ENCODE data around the gene CUX1.
A peak's percentile ranks its signal among the peaks of the same experiment; 100 is the strongest.

The CUX1 gene

GRCh38 chr7:102239206-102239820 is 421.9 kb downstream of the CUX1 start:
- Histone ChIP-seq H4K20me1 (ENCODE audit: control insufficient read depth, insufficient read depth, low read depth, low read length) (no peaks in the 10 kb centered on the region), H3K4me3 (ENCODE audit: low read length) (no peak overlapping the region), H3F3A (ENCODE audit: control insufficient read depth, insufficient read depth) (no peaks in the 10 kb centered on the region), H3K9me3 (ENCODE audit: control insufficient read depth, insufficient read depth, low read length) (no peaks in the 10 kb centered on the region), H3K4me1 (ENCODE audit: control insufficient read depth, low read length) (peaks cover 16% of the 10 kb centered on the region), H3K4me2 (ENCODE audit: low read length) (peak overlapping the region; percentile 7; the same call in 1 of the 2 replicates), H3K27ac (ENCODE audit: low read depth, low read length) (no peak overlapping the region), H3K79me2 (ENCODE audit: control insufficient read depth, low read length) (no peaks in the 10 kb centered on the region), H3K9me2 (replicated peaks; ENCODE audit: control insufficient read depth, low read length) (no peaks in the 10 kb centered on the region), H3K36me3 (ENCODE audit: control insufficient read depth, low read length) (peaks cover 78% of the 10 kb centered on the region), H3K27me3 (ENCODE audit: control insufficient read depth, low read length) (no peaks in the 10 kb centered on the region)
- TF ChIP-seq EZH2phosphoT487 (IDR thresholded peaks at IDR 0.05; ENCODE audit: borderline replicate concordance, low read length) (no peak), CTCF (IDR thresholded peaks at IDR 0.05; ENCODE audit: low read depth, low read length, poor library complexity, severe bottlenecking) (no peak)

GRCh38 chr7:102241431-102241830 is 424.0 kb downstream of the CUX1 start:
- TF ChIP-seq CTCF (IDR thresholded peaks at IDR 0.05; ENCODE audit: low read depth, low read length, poor library complexity, severe bottlenecking), result no peak
- TF ChIP-seq EZH2phosphoT487 (IDR thresholded peaks at IDR 0.05; ENCODE audit: borderline replicate concordance, low read length), result no peak
- no peaks in the 10 kb centered on the region for H3K9me2 ChIP-seq (replicated peaks; ENCODE audit: control insufficient read depth, low read length)
- no peak overlapping the region for H3K27ac ChIP-seq (ENCODE audit: low read depth, low read length)
- no peak overlapping the region for H3K4me3 ChIP-seq (ENCODE audit: low read length)
- no peaks in the 10 kb centered on the region for H3K9me3 ChIP-seq (ENCODE audit: control insufficient read depth, insufficient read depth, low read length)
- no peak overlapping the region for H3K4me2 ChIP-seq (ENCODE audit: low read length)
- H3K27me3 ChIP-seq (ENCODE audit: control insufficient read depth, low read length), result no peaks in the 10 kb centered on the region
- H3K4me1 ChIP-seq (ENCODE audit: control insufficient read depth, low read length), result peaks cover 16% of the 10 kb centered on the region
- H4K20me1 ChIP-seq (ENCODE audit: control insufficient read depth, insufficient read depth, low read depth, low read length), result no peaks in the 10 kb centered on the region
- peaks cover 77% of the 10 kb centered on the region for H3K36me3 ChIP-seq (ENCODE audit: control insufficient read depth, low read length)
- no peaks in the 10 kb centered on the region for H3F3A ChIP-seq (ENCODE audit: control insufficient read depth, insufficient read depth)
- H3K79me2 ChIP-seq (ENCODE audit: control insufficient read depth, low read length), result no peaks in the 10 kb centered on the region

GRCh38 chr7:102244601-102245000 is 427.2 kb downstream of the CUX1 start:
- no peak overlapping the region for H3K27ac ChIP-seq (ENCODE audit: low read depth, low read length)
- no peaks in the 10 kb centered on the region for H3K79me2 ChIP-seq (ENCODE audit: control insufficient read depth, low read length)
- peaks cover 16% of the 10 kb centered on the region for H3K4me1 ChIP-seq (ENCODE audit: control insufficient read depth, low read length)
- H3K27me3 ChIP-seq (ENCODE audit: control insufficient read depth, low read length), result no peaks in the 10 kb centered on the region
- TF ChIP-seq EZH2phosphoT487 (IDR thresholded peaks at IDR 0.05; ENCODE audit: borderline replicate concordance, low read length) (no peak), CTCF (IDR thresholded peaks at IDR 0.05; ENCODE audit: low read depth, low read length, poor library complexity, severe bottlenecking) (no peak)
- H3K36me3 ChIP-seq (ENCODE audit: control insufficient read depth, low read length), result peaks cover 72% of the 10 kb centered on the region
- no peak overlapping the region for H3K4me3 ChIP-seq (ENCODE audit: low read length)
- H3K9me2 ChIP-seq (replicated peaks; ENCODE audit: control insufficient read depth, low read length), result no peaks in the 10 kb centered on the region
- H4K20me1 ChIP-seq (ENCODE audit: control insufficient read depth, insufficient read depth, low read depth, low read length), result no peaks in the 10 kb centered on the region
- H3F3A ChIP-seq (ENCODE audit: control insufficient read depth, insufficient read depth), result peaks cover 4% of the 10 kb centered on the region
- H3K9me3 ChIP-seq (ENCODE audit: control insufficient read depth, insufficient read depth, low read length), result no peaks in the 10 kb centered on the region
- H3K4me2 ChIP-seq (ENCODE audit: low read length), result no peak overlapping the region
